ENCODE measurements around the gene TMEM86A. TPM values are rescaled to one million over a fixed set of nuclear protein-coding genes. Genes with fewer than 3 reads are reported as not detected.

The TMEM86A gene
- total and polyA plus RNA-seq, 2 of the 13 experiments (the other 11 are each of a cell fraction or from before 2014, with no cell fraction given), result 0.03 to 0.07 TPM

- no peak for TF ChIP-seq MXD4 (CRISPR knock-in tag; IDR thresholded peaks at IDR 0.05)
- TF ChIP-seq TFDP1 (CRISPR knock-in tag; IDR thresholded peaks at IDR 0.05; ENCODE audit: borderline replicate concordance), result no peak
- TF ChIP-seq ZNF160 (CRISPR knock-in tag; IDR thresholded peaks at IDR 0.05), result no peak
- no peak for TF ChIP-seq MLXIP (CRISPR knock-in tag; IDR thresholded peaks at IDR 0.05; ENCODE audit: borderline replicate concordance)
- TF ChIP-seq ZNF543 (CRISPR knock-in tag; IDR thresholded peaks at IDR 0.05), result no peak
- no peak for TF ChIP-seq STAG1 (CRISPR knock-in tag; IDR thresholded peaks at IDR 0.05)
- no peak for TF ChIP-seq GLMP (CRISPR knock-in tag; IDR thresholded peaks at IDR 0.05; ENCODE audit: borderline replicate concordance)
- TF ChIP-seq BHLHE40 (IDR thresholded peaks at IDR 0.05; ENCODE audit: low read length), result peak; percentile 38; the same call in 1 of the 2 replicates
- TF ChIP-seq TCF7 (IDR thresholded peaks at IDR 0.05; ENCODE audit: low read depth), result no peak
- no peak for TF ChIP-seq ZNF10 (CRISPR knock-in tag; IDR thresholded peaks at IDR 0.05; ENCODE audit: borderline replicate concordance, low read depth)
- no peak for TF ChIP-seq ZHX2 (IDR thresholded peaks at IDR 0.05; ENCODE audit: low read depth)
- no peak for TF ChIP-seq ZHX2 (CRISPR knock-in tag; IDR thresholded peaks at IDR 0.05; ENCODE audit: borderline replicate concordance)
- TF ChIP-seq AFF4 (CRISPR knock-in tag; IDR thresholded peaks at IDR 0.05), result no peak
These were observed at the start of gene TMEM86A (continued) for GRCh38 chr11:18698341-18699268.
